HG03097 (cell line): ENCODE data around the gene IRF2BPL.

ENCODE experiments used
- ATAC-seq: cut with Tn5 transposase; IDR thresholded peaks from one replicate; pipeline ENCODE4 v1.9.1; 2021; ENCODE audit not compliant: unreplicated experiment, low FRiP score

IRF2BPL gene

GRCh38 chr14:76995279-76996035 lies 33.1 kb downstream of the IRF2BPL start:
- ATAC-seq = no peak

GRCh38 chr14:76993752-76994151 lies 34.8 kb downstream of the IRF2BPL start:
- no peak for ATAC-seq

GRCh38 chr14:76990084-76990483 lies 38.4 kb downstream of the IRF2BPL start:
- ATAC-seq = no peak

- no peak for ATAC-seq
Measured at GRCh38 chr14:76987956-76988520, 40.5 kb downstream of the IRF2BPL start.

GRCh38 chr14:76986231-76986565 lies 42.3 kb downstream of the IRF2BPL start:
- ATAC-seq = no peak

- no peak for ATAC-seq
Measured at GRCh38 chr14:76985540-76986230, 42.8 kb downstream of the IRF2BPL start.

- ATAC-seq = no peak
Measured at GRCh38 chr14:76984787-76985375, 43.6 kb downstream of the IRF2BPL start.

- ATAC-seq = no peak
Measured at GRCh38 chr14:76984297-76984696, 44.2 kb downstream of the IRF2BPL start.

GRCh38 chr14:76981670-76982069 lies 46.8 kb downstream of the IRF2BPL start:
- ATAC-seq = no peak

GRCh38 chr14:76977793-76978720 lies 50.5 kb downstream of the IRF2BPL start:
- no peak for ATAC-seq

- ATAC-seq = no peak
Measured at GRCh38 chr14:76976240-76977005, 52.1 kb downstream of the IRF2BPL start.

GRCh38 chr14:76975812-76976211 lies 52.7 kb downstream of the IRF2BPL start:
- no peak for ATAC-seq

- ATAC-seq = no peak
Measured at GRCh38 chr14:76975051-76975450, 53.5 kb downstream of the IRF2BPL start.
